ENCODE data around the gene HOXA2. TPM values are rescaled to one million over a fixed set of nuclear protein-coding genes. Genes with fewer than 3 reads are reported as not detected.

The HOXA2 gene
- total and polyA plus RNA-seq, 7 donors: 0.17 to 1.1 (median 0.42) TPM

DNA sequence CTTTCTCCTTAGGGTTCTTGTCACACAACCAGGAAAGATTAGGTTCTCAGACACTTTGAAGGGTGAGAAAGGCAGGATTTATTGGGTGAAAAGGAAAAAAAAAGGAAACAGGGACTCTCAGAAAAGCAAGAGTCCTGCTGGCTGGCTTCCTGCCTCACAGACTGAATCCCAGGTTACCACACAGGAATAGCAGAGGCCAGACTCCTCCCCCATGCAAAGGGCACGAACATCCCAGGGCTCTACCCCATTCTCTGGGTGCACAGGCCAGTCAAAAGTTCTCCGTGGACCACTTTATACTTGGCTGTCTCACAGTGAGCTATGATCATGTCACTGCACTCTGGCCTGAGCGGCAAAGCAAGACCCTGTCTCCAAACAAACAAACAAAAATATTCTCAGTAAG is 49.3 kb downstream of the HOXA2 start:
- Histone ChIP-seq H3K27me3 (ENCODE audit: insufficient read depth in 3 of 3, low read length in 2 of 3) (no peaks in the 10 kb centered on the region), H3K4me3 (no peak overlapping the region), H3K36me3 (ENCODE audit: insufficient read depth in 1 of 2, low read depth in 1 of 2) (no peaks in the 10 kb centered on the region), H3K4me1 (no peaks in the 10 kb centered on the region), H3K27ac (no peak overlapping the region), H3K9me3 (no peaks in the 10 kb centered on the region)
- ATAC-seq (no peak), DNase-seq (no peak)
- WGBS, 3 donors: 40 to 44% (median 43%) methylated on average over 3 of the region's 3 CpGs
- intact Hi-C loops (cut with DNase I): no loop called here
- TF ChIP-seq, protein P1, sequence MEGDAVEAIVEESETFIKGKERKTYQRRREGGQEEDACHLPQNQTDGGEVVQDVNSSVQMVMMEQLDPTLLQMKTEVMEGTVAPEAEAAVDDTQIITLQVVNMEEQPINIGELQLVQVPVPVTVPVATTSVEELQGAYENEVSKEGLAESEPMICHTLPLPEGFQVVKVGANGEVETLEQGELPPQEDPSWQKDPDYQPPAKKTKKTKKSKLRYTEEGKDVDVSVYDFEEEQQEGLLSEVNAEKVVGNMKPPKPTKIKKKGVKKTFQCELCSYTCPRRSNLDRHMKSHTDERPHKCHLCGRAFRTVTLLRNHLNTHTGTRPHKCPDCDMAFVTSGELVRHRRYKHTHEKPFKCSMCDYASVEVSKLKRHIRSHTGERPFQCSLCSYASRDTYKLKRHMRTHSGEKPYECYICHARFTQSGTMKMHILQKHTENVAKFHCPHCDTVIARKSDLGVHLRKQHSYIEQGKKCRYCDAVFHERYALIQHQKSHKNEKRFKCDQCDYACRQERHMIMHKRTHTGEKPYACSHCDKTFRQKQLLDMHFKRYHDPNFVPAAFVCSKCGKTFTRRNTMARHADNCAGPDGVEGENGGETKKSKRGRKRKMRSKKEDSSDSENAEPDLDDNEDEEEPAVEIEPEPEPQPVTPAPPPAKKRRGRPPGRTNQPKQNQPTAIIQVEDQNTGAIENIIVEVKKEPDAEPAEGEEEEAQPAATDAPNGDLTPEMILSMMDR (IDR thresholded peaks at IDR 0.05): no peak

DNA sequence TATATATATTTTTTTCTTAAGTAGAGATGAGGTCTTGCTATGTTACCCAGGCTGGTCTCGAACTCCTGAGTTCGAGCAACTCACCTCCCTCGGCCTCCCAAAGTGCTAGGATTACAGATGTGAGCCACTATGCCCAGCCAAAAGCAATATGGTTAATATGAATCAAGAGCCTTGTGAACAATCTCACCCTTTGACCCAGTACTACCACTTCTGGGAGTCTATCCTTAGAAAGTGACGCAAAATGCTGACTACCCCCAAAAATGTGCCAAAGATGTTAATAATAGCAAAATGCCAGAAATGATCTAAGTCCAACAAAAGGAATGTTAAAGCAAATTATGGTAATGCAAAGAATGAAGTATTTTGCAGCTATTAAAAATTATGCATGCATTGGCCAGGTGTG is 51.0 kb downstream of the HOXA2 start:
- WGBS, 3 donors: 86 to 90% (median 86%) methylated on average over 4 of the region's 4 CpGs
- intact Hi-C loops (cut with DNase I): no loop called here
- no peak for ATAC-seq
- H3K4me1 ChIP-seq: no peaks in the 10 kb centered on the region
- H3K4me3 ChIP-seq: no peak overlapping the region
- no peaks in the 10 kb centered on the region for H3K27me3 ChIP-seq (ENCODE audit: insufficient read depth in 3 of 3, low read length in 2 of 3)
- no peak for DNase-seq
- H3K36me3 ChIP-seq (ENCODE audit: insufficient read depth in 1 of 2, low read depth in 1 of 2): no peaks in the 10 kb centered on the region
- no peak overlapping the region for H3K27ac ChIP-seq
- TF ChIP-seq, protein P1 (IDR thresholded peaks at IDR 0.05): no peak
- H3K9me3 ChIP-seq: no peaks in the 10 kb centered on the region

Other genes starting within 250 kb of the HOXA2 start
- 10 to 100 TPM in 2 of 4 donors, 1 to 10 TPM in 2; 8.2 to 19.4 (median 10.5) TPM for gene SKAP2, start 238.1 kb downstream of the HOXA2 start, total RNA-seq
- 1 to 10 TPM; 3.2 to 9.5 (median 5.6) TPM for gene SKAP2, start 238.1 kb downstream of the HOXA2 start, polyA plus RNA-seq
- gene HOXA1, start 6.7 kb downstream of the HOXA2 start, total RNA-seq: under 1 TPM in 2 of 4 donors, not detected in 2; 0.17 to 0.21 TPM
- under 1 TPM; 0.03 to 0.22 (median 0.22) TPM for gene HOXA1, start 6.7 kb downstream of the HOXA2 start, polyA plus RNA-seq
- 10 to 100 TPM in 2 of 4 donors, 1 to 10 TPM in 2; 7.2 to 11.5 (median 9.1) TPM for gene HOXA4, start 28.1 kb upstream of the HOXA2 start, total RNA-seq
- gene HOXA4, start 28.1 kb upstream of the HOXA2 start, polyA plus RNA-seq: 10 to 100 TPM in 2 of 3 donors, 1 to 10 TPM in 1; 6.8 to 20.8 (median 12.5) TPM
- gene HOXA5, start 41.0 kb upstream of the HOXA2 start, total RNA-seq: 10 to 100 TPM in 1 of 4 donors, 1 to 10 TPM in 3; 4.7 to 18.8 (median 8.1) TPM
- gene HOXA5, start 41.0 kb upstream of the HOXA2 start, polyA plus RNA-seq: 1 to 10 TPM; 2.6 to 7.6 (median 4.6) TPM
- gene HOXA6, start 45.1 kb upstream of the HOXA2 start, total RNA-seq: 1 to 10 TPM; 2.5 to 3.7 (median 3.1) TPM
- gene HOXA6, start 45.1 kb upstream of the HOXA2 start, polyA plus RNA-seq: 1 to 10 TPM in 2 of 3 donors, under 1 TPM in 1; 0.64 to 3.2 (median 1.5) TPM
- gene HOXA3, start 49.9 kb upstream of the HOXA2 start, total RNA-seq: 1 to 10 TPM; 3.3 to 5.6 (median 4.2) TPM
- gene HOXA3, start 49.9 kb upstream of the HOXA2 start, polyA plus RNA-seq: 1 to 10 TPM in 1 of 3 donors, under 1 TPM in 2; 0.65 to 2.6 (median 0.97) TPM
- gene HOXA7, start 54.0 kb upstream of the HOXA2 start, total RNA-seq: 1 to 10 TPM; 4.7 to 8.4 (median 6.7) TPM
- 10 to 100 TPM in 1 of 3 donors, 1 to 10 TPM in 2; 2.9 to 10.2 (median 6.2) TPM for gene HOXA7, start 54.0 kb upstream of the HOXA2 start, polyA plus RNA-seq
- 10 to 100 TPM in 1 of 4 donors, 1 to 10 TPM in 1, under 1 TPM in 1, not detected in 1; 0.81 to 19.9 (median 4.9) TPM for gene HOXA9, start 62.9 kb upstream of the HOXA2 start, total RNA-seq
- 10 to 100 TPM; 13.8 to 55.9 (median 18.2) TPM for gene HOXA9, start 62.9 kb upstream of the HOXA2 start, polyA plus RNA-seq
- gene HOXA10, start 71.6 kb upstream of the HOXA2 start, total RNA-seq: 10 to 100 TPM in 2 of 4 donors, under 1 TPM in 1, not detected in 1; 0.81 to 34.3 (median 19.2) TPM
- gene HOXA10, start 71.6 kb upstream of the HOXA2 start, polyA plus RNA-seq: 10 to 100 TPM; 17.2 to 77.5 (median 32.0) TPM
- 1 to 10 TPM in 1 of 4 donors, not detected in 3; 1.1 TPM for gene HOXA11, start 82.5 kb upstream of the HOXA2 start, total RNA-seq
- under 1 TPM; 0.08 to 0.90 (median 0.25) TPM for gene HOXA11, start 82.5 kb upstream of the HOXA2 start, polyA plus RNA-seq
- under 1 TPM in 1 of 4 donors, not detected in 3; 0.06 TPM for gene HOXA13, start 97.4 kb upstream of the HOXA2 start, total RNA-seq
- under 1 TPM in 2 of 3 donors, not detected in 1; 0.01 to 0.08 TPM for gene HOXA13, start 97.4 kb upstream of the HOXA2 start, polyA plus RNA-seq
- gene EVX1, start 140.1 kb upstream of the HOXA2 start, total RNA-seq: not detected
- not detected for gene EVX1, start 140.1 kb upstream of the HOXA2 start, polyA plus RNA-seq

Data from psoas muscle (tissue), 8 donors.